Measurements from ENCODE around the gene ZNF234.

ZNF234 gene

DNA sequence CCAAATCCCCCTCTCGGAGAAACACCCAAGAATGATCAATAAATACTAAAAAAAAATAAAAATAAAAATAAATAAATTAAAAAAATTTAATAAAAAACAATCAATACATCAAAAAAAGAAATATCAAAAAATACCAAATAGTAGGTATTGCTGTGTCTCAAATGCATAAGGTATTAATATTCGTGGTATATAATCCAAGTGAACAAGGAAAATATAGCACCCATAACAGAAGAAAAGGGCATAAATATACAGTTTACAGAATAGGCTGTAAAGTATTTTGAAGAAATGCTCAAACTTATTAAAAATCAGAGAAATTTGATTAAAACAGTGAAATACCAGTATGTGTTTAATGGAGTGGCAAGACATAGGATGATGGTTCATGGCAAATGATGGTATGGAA is 63.4 kb downstream of the ZNF234 start:
- TF ChIP-seq ZFX (IDR thresholded peaks at IDR 0.05; ENCODE audit: borderline replicate concordance) = no peak
- TF ChIP-seq, protein P1, sequence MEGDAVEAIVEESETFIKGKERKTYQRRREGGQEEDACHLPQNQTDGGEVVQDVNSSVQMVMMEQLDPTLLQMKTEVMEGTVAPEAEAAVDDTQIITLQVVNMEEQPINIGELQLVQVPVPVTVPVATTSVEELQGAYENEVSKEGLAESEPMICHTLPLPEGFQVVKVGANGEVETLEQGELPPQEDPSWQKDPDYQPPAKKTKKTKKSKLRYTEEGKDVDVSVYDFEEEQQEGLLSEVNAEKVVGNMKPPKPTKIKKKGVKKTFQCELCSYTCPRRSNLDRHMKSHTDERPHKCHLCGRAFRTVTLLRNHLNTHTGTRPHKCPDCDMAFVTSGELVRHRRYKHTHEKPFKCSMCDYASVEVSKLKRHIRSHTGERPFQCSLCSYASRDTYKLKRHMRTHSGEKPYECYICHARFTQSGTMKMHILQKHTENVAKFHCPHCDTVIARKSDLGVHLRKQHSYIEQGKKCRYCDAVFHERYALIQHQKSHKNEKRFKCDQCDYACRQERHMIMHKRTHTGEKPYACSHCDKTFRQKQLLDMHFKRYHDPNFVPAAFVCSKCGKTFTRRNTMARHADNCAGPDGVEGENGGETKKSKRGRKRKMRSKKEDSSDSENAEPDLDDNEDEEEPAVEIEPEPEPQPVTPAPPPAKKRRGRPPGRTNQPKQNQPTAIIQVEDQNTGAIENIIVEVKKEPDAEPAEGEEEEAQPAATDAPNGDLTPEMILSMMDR (IDR thresholded peaks at IDR 0.05) = no peak
- no peak overlapping the region for H3K27ac ChIP-seq

DNA sequence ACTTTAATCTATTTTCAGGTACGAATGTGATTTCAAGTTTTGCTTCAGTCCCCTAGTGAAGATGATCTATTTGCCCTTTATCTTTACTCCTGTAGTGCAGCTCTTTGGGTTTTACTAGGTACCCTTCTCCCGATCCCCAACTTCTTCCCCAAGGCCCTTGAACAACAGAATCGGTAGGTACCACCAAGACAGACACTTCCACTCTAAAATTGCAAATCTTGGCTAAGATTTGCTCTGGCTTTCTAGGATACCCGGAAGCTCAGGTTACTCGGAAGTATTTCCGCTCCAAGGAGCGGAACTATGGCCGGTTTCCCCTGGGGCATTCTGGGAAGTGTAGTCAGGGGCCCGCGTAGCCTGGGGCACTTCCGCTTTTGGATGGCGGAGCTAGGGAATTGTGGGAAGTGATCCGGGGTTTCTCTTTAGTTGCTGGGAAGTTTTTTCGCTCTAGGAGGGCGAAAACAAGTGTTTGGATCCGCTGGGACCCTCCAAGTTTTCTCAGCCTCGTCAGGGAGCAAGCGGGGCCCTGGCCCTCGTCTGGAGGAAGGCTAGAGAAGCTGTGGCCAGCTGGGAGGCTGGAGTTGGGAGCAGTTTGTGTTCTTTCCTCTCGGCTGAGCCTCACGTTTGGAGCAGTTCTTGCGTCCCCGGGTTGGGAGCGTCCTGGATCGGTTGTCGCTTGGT is 65.9 kb downstream of the ZNF234 start:
- peak overlapping the region; percentile 72 for H3K27ac ChIP-seq

More for the DNA sequence above, 65.9 kb downstream of the ZNF234 start:
- TF ChIP-seq ZFX (IDR thresholded peaks at IDR 0.05; ENCODE audit: borderline replicate concordance) = no peak
- TF ChIP-seq, protein P1 (IDR thresholded peaks at IDR 0.05) = no peak
